Lung (tissue), 12 donors: ENCODE measurements around the gene GNAZ. TPM values are rescaled to one million over a fixed set of nuclear protein-coding genes. Genes with fewer than 3 reads are reported as not detected.

Experiments used
- ATAC-seq: fragments of 200-7000 bp; cut with Tn5 transposase; one replicate; pipeline ENCODE4 v1.9.1; 2020; ENCODE audit warnings: moderate number of reproducible peaks; ENCODE audit not compliant: insufficient read depth, low FRiP score
- DNase-seq, 3 donors: peaks; one replicate each; pipeline ENCODE4 v3.0.0-alpha.2; 2013 to 2017
- H3K27ac ChIP-seq, 2 donors: one replicate each; pipeline ENCODE4 v1.5.1; 2013; ENCODE audit warnings: mild to moderate bottlenecking in 2 of 2, moderate library complexity in 2 of 2, control low read depth in 1 of 2, inconsistent platforms in 1 of 2, low read depth in 1 of 2, low read length in 1 of 2
- H3K27me3 ChIP-seq, 3 donors: one replicate each; pipeline ENCODE4 v1.5.1; 2013; ENCODE audit warnings: low read length in 2 of 3; ENCODE audit not compliant: control insufficient read depth in 3 of 3, insufficient read depth in 3 of 3
- H3K36me3 ChIP-seq, 4 donors: one replicate each; pipeline ENCODE4 v1.5.1; 2013; ENCODE audit warnings: low read length in 4 of 4, mild to moderate bottlenecking in 1 of 4, moderate library complexity in 1 of 4; ENCODE audit not compliant: control insufficient read depth in 4 of 4, insufficient read depth in 4 of 4
- H3K4me1 ChIP-seq, 5 donors: one replicate each; pipeline ENCODE4 v1.5.1; 2013; ENCODE audit warnings: low read length in 5 of 5, mild to moderate bottlenecking in 2 of 5, moderate library complexity in 1 of 5; ENCODE audit not compliant: control insufficient read depth in 5 of 5, insufficient read depth in 5 of 5
- H3K4me3 ChIP-seq: one replicate; pipeline ENCODE4 v1.5.1; 2013; ENCODE audit warnings: mild to moderate bottlenecking, control low read depth, moderate library complexity
- H3K9ac ChIP-seq, 2 donors: one replicate each; pipeline ENCODE4 v1.5.1; 2013; ENCODE audit warnings: low read length in 2 of 2, control low read depth in 1 of 2; ENCODE audit not compliant: insufficient read depth in 1 of 2
- H3K9me3 ChIP-seq, 4 donors: one replicate each; pipeline ENCODE4 v1.5.1; 2013; ENCODE audit warnings: low read length in 3 of 4, mild to moderate bottlenecking in 1 of 4, moderate library complexity in 1 of 4; ENCODE audit not compliant: control insufficient read depth in 4 of 4, insufficient read depth in 3 of 4
- WGBS, 2 donors: extraction: QIAGEN DNeasy Blood & Tissue Kit; methylation state at CpG; one replicate each; pipeline ENCODE4 v1.1.7; 2013; 5-methylcytosine and 5-hydroxymethylcytosine counted together
- polyA plus RNA-seq, 2 donors: library from polyadenylated mRNA; stranded (reverse); fragments of 200-250 nt; gene quantifications; one replicate each; pipeline ENCODE4 v1.2.1, GENCODE V29; 2013
- total RNA-seq, 2 donors: library from RNA; depleted of rRNA in 1 of 2; stranded (reverse); fragments of >200 nt in 1 of 2; gene quantifications; one replicate each; pipeline ENCODE4 v1.2.1, GENCODE V29; 2014 to 2021
- TF ChIP-seq, protein P1 (sequence below): IDR thresholded peaks from 2 replicates; pipeline ENCODE4 v1.5.1; 2012; ENCODE audit warnings: mild to moderate bottlenecking; ENCODE audit errors: control extremely low read depth, extremely low read depth
- donor health status: control.
- donor health status: control.
- donor health status: Bipolar disorder and iron deficiency.
- donor health status: healthy.
- donor health status: DM: yes; HTN: yes; CAD: no.

GNAZ gene
- total and polyA plus RNA-seq, 4 donors = 0.77 to 5.0 (median 2.3) TPM

DNA sequence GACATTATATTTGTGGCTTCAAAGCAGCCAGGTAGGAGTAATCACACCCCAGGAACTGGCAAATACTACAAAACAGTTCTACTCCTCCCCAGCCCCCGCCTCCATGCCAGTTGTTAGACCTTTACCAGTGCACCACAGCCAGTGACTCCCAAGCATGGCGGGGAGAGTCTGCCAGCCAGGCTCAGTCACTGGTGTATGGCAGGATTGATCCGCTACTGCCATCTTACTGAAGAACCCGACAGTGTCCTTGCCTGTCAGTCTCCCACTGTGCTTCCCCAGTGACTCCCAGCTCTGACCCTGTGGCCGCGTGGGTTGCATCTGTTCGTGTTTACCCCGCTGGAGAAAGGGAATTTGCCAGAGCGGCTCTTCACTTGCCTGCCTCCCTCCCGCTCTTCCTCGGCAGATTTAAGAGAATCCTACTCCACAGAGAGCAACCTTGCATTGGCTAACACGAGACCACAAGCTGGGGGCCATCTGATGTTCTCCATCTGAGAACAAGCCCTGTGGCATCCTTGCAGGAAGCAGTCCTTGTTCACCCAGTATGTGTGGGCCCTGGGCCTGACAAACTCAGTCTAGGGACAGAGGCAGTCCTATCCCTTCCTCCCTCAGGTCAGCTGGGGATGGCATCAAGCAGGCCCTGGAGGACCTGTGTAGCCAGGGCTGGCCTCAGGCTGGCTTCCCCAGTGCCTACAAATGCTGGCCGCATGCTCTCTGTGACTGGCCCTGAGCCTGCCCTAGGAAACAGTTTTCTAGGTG, 33.1 kb downstream of the GNAZ start:
- Histone ChIP-seq H3K36me3 (no peaks in the 10 kb centered on the region), H3K27ac (no peak overlapping the region), H3K4me3 (no peak overlapping the region), H3K4me1 (peaks cover 0 to 8% (median 5%) of the 10 kb centered on the region in 5 donors), H3K9ac (no peak overlapping the region), H3K9me3 (no peaks in the 10 kb centered on the region), H3K27me3 (no peaks in the 10 kb centered on the region)
- TF ChIP-seq, protein P1, sequence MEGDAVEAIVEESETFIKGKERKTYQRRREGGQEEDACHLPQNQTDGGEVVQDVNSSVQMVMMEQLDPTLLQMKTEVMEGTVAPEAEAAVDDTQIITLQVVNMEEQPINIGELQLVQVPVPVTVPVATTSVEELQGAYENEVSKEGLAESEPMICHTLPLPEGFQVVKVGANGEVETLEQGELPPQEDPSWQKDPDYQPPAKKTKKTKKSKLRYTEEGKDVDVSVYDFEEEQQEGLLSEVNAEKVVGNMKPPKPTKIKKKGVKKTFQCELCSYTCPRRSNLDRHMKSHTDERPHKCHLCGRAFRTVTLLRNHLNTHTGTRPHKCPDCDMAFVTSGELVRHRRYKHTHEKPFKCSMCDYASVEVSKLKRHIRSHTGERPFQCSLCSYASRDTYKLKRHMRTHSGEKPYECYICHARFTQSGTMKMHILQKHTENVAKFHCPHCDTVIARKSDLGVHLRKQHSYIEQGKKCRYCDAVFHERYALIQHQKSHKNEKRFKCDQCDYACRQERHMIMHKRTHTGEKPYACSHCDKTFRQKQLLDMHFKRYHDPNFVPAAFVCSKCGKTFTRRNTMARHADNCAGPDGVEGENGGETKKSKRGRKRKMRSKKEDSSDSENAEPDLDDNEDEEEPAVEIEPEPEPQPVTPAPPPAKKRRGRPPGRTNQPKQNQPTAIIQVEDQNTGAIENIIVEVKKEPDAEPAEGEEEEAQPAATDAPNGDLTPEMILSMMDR = no peak
- DNase-seq = no peak
- WGBS, 2 donors = 92 to 93% methylated on average over 13 of the region's 13 CpGs
- ATAC-seq = no peak

DNA sequence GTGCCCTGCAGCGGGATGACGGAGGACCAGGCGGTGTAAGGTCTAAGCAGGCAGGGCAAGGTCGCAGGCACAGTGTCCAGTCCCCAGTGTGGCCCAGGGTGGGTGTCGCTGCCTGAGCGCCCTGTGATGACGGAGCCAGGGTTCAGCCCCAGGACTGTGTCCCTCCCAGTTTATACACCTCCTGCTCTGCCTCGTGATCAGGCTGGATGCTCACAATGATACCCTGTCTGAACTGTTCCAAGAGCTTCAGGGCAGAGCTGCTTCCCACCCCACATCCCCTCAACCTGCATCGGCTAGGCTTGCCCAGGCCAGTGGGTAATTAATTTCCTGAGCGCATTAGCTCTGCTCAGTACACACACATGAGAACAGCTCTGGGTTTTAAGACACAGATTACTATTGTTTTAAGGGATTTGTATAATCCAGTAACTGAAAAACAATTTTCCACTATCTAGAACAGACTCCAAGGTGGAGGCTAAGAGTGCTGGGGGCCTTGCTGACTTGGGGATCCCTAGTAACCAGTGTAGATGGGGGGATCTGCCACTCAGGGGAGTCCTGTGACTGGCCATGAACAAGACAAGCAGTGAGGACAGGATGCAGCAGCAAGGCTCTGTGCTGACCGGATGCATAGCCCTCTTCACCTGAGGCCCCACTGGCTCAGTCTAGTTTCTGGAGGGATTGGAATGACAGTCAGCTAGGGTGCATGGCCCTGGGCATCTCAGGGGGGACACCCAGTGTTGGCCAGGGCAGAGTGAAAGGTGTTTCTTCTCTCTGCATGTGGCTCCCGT, 34.1 kb downstream of the GNAZ start:
- WGBS, 2 donors = 88% methylated on average over 12 of the region's 12 CpGs
- H3K9ac ChIP-seq = no peak overlapping the region
- TF ChIP-seq, protein P1 = no peak
- no peak overlapping the region for H3K27ac ChIP-seq
- H3K27me3 ChIP-seq = no peaks in the 10 kb centered on the region
- DNase-seq (no peak), ATAC-seq (no peak)
- no peaks in the 10 kb centered on the region for H3K9me3 ChIP-seq
- peaks cover 0 to 5% (median 0%) of the 10 kb centered on the region in 5 donors for H3K4me1 ChIP-seq
- no peaks in the 10 kb centered on the region for H3K36me3 ChIP-seq
- H3K4me3 ChIP-seq = no peak overlapping the region

DNA sequence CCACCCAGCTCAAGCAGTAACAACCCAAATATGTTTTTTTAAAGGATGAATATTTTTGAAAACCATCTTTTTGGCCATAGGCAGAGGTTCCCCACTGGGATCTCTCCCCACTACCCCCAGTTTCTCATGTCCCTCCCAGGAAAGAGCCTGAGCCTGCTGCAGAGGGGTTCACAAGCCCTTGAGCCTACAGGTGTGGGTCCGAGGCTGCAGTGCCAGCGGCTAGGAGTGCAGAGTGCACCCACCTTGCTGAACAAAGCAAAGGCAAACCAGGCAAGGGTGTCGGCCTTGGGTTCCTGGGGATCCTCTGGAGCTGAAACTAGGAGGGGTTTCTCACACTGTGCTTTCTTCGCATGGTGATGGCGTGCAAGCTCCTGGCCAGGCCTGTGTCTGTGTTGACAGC, 35.0 kb downstream of the GNAZ start:
- WGBS, 2 donors = 94% methylated on average over 5 of the region's 5 CpGs
- DNase-seq (no peak), ATAC-seq (no peak)
- H3K4me3 ChIP-seq = no peak overlapping the region
- H3K4me1 ChIP-seq = peaks cover 0 to 5% (median 0%) of the 10 kb centered on the region in 5 donors
- no peak overlapping the region for H3K9ac ChIP-seq
- TF ChIP-seq, protein P1 = no peak
- H3K27me3 ChIP-seq = no peaks in the 10 kb centered on the region
- no peaks in the 10 kb centered on the region for H3K9me3 ChIP-seq
- no peaks in the 10 kb centered on the region for H3K36me3 ChIP-seq
- no peak overlapping the region for H3K27ac ChIP-seq
